NT2/D1 (cell line): ENCODE data around the gene H2BK1.

Experiments
- SUZ12 ChIP-seq: IDR thresholded peaks from 2 replicates; pipeline ENCODE4 v1.6.1; 2011; ENCODE audit not compliant: insufficient read length, insufficient read depth; ENCODE audit errors: extremely low read depth
- YY1 ChIP-seq: IDR thresholded peaks from 2 replicates; pipeline ENCODE4 v1.6.1; 2011; ENCODE audit not compliant: insufficient read length, insufficient read depth
- ZNF274 ChIP-seq: IDR thresholded peaks from 2 replicates; pipeline ENCODE4 v1.6.1; 2011; ENCODE audit warnings: mild to moderate bottlenecking, low read depth, low read length

DNA sequence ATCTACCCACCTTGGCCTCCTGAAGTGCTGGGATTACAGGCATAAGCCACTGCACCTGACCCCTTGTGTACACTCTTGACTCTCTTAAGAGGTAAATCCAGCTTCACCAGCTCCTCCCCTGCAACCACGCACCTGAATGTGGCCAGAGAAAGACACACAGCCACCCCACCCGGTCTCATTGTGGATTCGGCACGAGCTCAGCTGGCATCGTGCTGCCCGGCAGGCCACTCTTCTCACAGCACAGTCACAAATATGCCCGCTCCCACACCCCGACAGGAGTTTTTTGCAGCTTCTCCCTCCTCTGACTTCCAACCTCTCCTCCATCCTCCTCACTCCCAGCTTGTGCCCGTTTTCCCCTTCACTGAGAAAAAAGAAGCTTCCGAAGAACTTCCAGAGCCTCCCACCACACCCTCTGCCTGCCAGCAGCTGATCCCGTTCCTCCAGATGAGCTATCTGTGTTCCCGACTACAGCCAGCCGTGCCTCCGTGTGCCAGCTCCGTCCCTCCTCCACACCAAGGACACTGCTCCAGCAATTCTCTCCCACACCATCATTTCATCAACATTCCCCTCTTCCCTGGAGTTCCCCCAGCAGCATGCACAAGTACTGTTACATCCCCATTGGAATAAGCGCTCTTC lies 46.2 kb upstream of the H2BK1 start:
- TF ChIP-seq YY1 = no peak
- no peak for TF ChIP-seq ZNF274
- TF ChIP-seq SUZ12 = no peak
